Activated CD8-positive, alpha-beta memory T cell treated with anti-CD3 and anti-CD28 coated beads for 48 hours (primary cell): ENCODE results near the gene COA8.
A peak's percentile ranks its signal among the peaks of the same experiment; 100 is the strongest.
"Not testable (repeated sequence)": the region's sequence is repeated elsewhere in the genome, so short reads cannot be mapped to it uniquely, and the experiment has no call there.

Source experiments
- DNase-seq, 3 experiments: peaks; one replicate each; pipeline ENCODE4 v3.0.0-alpha.2; 2020; ENCODE audit warnings: low read depth in 2 of 3, low spot score in 2 of 3

The COA8 gene

DNA sequence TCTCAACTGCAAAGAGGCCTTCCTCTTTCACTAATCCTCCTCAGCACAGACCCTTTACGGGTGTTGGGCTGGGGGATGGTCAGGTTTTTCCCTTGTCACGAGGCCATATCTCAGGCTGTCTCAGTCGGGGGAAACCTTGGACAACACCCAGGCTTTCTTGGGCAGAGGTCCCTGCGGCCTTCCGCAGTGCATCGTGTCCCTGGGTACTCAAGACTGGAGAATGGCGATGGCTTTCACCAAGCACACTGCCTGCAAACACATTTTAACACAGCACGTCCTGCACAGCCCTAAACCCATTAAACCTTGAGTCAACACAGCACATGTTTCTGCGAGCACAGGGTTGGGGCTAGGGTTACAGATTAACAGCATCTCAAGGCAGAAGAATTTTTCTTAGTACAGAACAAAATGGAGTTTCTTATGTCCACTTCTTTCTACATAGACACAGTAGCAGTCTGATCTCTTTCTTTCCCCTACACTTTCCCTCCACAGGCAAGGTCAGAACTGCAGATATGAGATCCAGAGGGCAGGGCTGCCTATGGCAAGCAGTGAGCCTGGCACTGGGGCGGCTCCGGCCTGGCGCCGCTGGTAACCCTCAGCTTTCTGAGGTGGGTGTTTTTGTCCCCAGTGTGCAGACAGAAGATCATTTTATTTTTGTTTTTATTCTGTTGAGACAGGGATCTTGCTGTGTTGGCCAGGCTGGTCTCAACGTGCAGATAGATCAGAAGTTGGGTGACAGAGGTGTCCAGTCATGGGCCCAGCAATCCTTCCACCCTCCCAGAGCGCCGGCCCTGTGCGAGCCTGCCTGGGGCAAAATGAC lies 37.1 kb upstream of the COA8 start:
- not testable (repeated sequence) for DNase-seq

DNA sequence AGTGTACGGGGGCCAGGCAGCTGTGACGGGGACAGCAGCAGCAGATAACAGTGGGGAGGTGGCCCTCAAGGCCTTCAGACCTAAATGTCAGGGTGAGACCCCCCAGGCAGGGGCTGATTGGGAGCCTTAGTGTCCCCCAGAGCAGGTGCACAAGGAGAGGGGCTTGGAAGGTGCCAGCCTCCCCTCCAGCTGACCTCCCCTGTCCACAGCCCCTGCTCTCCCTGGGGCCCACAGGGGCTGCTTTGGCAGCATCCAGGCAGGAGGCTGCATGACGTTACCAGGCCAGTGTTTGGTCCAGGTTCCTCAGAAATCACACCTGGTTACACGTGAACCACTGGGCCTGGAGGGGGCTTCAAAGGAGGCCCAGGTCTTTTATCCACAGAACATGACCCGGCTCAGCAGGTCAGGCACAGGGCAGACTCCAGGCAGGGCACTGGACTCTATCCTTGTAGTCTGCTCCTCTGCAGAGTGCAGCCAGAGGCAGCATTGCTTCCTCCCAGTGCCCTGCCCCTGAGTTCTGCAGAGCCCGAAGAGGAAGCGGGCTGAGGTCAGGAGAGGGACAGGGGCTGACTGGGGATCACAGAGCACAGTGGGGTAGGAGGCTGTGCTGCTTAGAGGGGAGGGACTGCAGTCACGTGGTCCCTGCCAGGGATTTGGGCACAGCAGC lies 36.4 kb upstream of the COA8 start:
- no peak for DNase-seq

DNA sequence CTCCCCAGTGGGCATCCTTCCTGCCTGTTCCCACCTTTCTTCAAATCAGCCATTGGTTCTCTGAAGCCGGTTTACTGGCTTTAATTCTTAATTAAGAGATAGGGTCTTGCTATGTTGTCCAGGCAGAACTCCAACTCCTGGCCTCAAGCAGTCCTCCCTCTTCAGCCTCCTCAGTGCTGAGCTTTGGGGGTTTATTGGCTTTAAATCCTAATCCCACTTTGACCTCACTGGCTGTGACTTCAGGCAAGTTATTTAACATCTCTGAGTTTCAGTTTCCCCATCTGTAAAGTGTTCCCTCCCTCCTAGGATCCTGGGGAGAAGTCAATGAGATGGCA lies 35.9 kb upstream of the COA8 start:
- DNase-seq = no peak

DNA sequence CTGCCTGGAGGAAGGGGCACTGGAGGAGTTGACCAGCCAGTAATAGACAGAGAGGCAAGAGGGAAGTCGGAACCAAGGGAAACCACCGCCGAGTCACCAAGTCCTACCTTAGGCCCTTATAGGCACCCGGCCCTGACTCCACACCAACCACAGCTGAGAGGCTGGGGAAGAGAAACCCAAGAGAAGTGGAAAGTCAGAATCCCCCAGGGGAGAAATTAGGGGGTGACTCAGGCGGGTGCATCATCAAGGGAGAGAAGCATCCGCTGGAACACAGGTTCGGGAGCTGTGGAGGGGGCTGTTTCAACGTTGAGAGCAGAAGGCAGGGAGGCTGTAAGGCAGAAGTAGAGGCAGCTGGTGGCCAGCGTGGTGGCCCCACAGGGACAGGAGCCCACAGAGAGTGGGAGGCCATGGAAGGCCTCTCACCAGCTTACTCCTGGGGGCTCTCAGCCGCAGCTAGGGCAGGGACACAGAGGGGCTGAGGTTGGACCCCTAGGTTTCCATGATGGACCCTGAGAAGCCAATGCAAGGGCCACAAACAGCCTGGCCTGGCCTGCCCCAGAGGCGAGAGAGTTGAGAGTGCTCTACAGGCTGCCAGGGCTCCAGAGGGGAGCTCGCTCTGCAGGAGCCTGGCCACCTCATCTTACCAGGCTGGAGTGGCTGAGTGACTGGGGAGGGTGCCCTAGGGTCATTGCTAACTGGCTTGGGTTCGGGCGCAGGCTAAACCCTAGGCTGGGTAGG lies 35.2 kb upstream of the COA8 start:
- peak in 1 of 3 experiments; percentile 26 for DNase-seq

DNA sequence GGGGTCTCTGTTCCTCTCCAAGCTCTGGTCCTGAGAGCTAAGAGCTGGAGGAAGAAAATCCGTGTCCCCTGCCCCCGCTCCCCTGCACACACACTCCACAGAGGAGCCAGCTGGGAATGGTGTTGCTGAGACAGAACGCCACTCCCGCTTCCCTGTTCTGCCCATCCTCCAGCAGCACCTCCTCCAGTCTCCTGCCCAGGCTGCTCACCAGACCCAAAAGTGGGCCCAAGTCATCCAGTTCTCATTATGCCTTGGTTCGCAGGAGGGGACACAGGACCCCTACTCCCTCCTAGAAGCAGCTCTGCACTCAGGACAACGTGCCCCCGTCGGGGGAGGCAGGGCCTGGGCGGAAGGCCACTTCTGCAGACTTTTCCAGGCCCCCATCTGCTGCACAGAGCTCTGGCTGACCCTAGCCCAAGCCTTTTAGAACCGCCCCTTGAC lies 34.6 kb upstream of the COA8 start:
- DNase-seq = no peak

DNA sequence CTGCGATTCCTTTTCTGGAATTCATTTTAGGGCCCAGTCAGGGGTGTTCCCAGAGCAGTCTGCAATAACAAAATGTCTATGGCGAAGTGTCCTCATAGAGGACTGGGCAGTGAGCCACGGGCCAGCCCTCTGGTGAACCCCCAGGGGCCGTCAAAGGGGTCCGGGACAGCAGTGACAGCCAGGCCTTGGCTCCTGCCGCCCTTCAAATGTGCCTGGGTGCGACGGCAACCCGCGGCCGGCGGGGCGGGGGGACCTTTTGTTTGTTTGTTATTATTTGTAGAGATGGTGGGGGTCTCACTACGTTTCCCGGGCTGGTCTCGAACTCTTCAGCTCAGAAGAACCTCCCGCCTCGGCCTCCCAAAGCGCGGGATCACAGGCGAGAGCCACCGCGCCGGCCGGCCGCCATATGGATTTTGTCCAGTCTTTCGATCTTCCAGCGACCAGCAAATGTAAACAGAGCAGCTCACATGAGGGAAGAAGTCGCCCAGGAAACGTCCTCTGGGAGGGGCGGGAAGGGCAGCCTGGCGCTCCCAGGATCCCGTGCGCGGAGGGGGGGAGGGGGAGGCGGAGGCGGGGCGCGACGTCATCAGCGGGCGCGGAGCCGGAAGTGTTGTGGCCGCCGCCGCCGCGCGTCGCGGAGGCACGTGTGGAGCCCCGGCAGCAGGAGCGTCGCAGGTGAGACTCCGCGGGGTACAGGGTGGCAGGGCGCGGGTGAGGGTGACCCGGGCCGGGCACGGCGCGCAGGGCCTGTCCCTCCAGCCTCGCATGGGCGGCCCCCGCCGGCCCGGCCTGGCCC lies 34.0 kb upstream of the COA8 start, which contains the start of gene TRMT61A:
Gene TRMT61A (plus strand): TSS at position 610 of the 796 bp plus-strand sequence. CDS start 783 bp downstream, outside the sequence.
- DNase-seq = peak; percentile 50 to 67 (median 63)

DNA sequence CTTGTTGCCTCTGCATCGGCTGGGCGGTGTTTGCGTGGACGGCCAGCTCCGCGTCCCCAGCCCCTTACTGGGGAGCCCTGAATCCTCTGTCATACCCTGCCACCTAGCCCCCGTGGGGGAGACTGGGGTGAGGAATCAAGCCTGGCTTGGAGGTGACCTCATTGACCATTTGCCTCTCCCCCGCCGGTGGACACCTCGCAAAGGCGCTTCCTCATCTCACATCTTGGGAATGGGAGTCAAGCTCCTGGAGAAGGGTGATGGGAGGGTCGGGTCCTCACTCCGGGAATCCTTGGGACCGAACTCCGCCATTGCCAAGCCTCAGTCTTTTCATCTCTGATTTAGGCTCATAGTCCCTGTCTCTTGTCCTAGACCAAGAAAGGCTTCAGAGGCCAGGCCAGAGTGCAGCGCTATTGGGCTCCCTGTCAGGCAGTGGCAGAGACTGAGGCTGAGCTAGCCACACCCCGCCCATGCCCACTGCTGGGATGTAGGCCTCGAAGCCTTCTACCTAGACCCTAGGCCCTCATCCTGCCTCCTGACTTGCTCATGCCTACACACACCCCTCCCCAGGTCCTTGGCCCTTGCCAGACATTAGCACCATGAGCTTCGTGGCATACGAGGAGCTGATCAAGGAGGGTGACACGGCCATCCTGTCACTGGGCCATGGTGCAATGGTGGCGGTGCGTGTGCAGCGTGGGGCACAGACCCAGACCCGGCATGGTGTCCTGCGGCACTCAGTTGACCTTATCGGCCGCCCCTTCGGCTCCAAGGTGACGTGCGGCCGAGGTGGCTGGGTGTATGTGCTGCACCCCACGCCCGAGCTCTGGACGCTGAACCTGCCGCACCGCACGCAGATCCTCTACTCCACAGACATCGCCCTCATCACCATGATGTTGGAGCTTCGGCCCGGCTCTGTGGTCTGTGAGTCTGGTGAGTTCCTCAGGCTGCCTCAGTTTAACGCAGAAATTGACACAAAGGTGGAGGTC lies 33.1 kb upstream of the COA8 start:
- DNase-seq = no peak

DNA sequence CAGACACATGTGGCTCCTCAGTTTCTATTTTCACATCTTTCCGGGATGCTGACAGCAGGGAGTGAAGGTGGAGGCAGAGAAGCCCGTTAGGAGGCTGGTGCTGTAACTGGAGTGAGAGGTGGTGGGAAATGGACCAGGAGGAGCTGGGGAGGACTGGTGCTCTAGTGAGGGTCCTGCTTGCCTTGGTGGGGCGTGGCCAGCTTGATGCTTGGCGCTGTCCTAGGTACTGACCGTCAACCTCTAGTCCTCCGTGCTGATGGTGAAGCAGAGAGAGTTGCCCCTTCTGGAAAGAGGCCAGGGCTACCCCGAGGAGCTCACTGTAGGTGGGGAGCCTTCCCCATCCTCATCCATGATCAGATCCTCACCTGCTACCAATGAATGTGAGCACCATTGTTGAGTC lies 32.4 kb upstream of the COA8 start:
- no peak for DNase-seq

DNA sequence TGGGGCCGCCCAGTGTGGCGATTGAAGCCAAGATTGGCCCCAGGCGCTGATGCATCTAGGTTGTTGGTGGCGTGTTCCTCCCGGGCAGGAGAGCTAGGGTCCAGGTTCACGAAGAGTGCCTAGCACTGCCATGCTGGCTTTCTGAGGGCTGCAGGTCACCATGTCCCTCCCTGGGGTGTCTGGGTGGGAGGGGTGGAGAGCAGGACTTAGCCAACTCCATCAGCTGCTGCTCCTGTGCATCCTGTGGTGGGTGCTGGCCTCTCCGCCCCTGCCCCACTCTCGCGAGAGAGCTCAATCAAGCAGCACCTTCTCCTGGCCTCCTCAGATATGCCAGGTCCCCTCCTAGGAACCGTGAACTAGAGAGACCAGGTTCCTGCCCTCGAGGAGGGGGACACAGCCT lies 31.9 kb upstream of the COA8 start:
- no peak for DNase-seq

DNA sequence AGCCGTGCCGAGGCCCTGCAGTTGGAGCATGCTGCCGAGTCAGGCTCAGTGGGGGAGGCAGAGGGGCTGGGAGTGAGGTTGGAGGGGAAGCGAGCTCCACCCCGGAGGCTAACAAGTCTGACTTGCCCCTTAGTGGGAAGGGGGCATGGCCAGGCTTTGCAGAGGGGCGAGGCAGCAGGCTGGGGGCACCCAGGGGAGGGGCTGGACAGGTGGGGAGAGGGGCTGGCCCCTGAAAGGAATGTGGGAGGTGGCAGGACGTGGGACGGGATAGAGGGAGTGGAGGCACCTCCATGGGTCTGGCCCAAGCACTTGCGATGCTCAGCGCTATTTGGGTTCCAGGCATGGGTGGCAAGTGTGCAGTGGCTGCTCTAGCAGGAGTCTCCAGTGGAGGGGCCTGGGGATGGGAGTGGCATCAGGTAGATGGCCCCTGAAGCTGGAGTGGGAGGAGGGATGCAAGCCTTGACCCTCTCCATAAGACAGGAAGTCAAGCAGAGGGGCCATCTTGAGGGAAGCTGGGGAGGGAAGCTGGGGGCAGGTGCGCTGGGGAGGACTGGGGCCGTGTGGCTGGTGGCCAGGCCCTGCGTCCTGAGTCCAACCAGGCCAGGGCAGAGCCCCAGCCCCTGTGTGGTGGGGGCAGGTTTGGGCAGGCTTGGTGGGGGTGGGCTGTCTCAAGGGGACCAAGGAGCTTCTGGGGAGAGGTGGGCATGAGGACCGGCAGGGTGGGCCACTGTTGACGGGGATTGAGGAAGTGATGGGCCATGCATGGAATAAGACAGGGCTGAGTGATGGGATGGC lies 31.1 kb upstream of the COA8 start:
- no peak for DNase-seq

DNA sequence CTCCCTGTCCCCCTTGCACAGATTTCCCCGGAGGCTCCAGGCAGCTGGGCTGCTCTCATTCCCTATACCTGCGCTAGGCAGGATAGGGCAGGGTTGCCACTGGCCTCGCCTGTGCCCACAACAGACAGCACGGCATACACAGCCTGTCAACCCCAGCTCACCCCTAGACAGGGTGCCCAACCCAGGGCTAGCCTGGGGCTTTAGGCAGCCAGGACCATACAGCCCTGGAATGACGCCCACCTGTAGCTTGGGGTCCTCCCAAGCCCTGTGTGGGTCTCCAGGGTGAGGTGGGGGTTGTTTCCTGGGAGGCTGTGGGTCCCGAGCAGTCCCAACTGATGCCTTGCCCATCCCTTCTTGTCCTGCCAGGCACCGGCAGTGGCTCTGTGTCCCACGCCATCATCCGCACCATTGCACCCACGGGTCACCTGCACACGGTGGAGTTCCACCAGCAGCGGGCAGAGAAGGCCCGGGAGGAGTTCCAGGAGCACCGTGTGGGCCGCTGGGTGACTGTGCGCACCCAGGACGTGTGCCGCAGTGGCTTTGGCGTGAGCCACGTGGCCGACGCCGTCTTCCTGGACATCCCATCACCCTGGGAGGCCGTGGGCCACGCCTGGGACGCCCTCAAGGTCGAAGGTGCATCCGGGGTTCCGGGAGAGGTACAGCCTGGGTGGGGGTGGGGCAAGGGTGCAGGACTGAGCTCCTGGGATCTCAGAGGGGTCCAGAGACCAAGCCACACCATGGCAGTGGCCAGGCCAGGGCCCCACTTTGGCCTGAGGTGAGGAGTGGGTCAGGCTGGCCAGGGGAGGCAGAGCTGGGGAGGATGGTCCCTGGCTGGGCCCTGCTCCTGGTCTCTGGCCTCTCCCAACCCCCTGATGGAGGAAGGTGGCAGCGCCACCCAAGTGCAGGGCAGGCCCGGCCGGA lies 30.3 kb upstream of the COA8 start:
- no peak for DNase-seq

DNA sequence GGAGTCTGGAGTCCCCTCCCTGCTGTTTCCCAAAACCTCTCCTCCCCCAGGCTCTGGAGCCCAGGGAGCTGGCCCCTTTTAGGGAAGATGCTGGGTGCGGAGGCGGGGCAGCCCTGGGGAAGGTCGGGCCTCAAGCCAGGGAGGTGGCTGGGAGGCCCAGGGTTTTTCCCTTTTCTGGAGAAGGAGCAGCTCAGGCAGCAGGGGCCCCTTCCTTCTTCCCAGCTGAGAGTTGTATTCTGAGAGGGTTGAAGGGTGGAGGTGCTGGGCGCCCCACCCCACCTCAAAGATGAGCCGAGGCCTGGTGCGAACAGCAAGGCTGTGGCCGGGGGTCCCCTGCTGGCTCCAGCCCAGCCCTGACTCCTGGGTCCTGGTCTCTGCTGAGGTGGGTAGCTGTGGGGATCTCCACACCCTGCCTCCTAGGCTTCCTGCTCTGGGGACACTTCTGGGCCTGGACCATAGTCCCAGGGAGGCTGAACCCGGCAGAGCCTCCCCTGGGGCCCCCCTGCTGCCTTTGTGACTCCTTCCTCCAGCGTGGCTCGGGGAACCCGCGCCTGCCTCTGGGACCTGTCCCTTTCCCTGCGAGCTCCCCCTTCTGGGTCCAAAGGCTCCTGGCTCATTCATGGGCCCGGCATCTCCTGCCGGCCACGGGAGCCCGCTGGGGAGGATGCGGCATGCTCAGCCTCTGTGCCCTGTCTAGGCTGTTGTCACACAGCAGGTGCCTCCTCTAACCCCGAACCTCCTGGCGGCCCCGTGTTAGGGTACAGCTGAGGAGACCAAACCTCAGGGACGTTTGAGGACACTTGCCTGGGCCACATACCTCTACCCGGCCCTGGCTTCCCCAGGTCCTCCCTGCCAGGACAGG lies 29.4 kb upstream of the COA8 start:
- no peak for DNase-seq

DNA sequence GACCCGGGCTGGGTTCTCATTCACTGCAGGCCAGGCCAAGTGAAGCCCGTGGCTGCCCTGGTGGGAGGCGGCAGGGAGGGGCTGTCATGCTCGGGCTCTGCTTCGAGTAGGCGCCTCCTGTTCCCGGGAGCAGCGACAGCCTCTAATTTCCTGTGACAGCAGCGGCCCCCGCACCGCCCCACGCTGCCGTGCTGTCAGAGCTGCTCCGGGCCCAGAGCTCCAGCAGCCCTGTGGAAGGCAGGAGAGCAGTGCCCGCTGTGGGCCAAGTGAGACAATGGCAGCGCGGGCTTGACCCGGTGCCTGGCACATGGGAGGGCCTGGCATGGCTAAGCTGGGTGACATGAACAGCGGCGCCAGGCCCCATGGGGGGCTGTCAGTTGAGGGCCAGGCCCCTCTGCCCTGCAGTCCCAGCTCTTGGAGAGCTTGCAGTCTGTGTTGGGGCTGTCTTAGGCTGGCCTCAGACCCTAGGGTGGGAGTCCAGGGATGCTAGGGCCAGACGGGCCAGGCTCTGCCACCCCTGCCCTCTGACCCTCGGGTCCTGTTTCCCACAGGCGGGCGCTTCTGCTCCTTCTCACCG lies 28.7 kb upstream of the COA8 start:
- DNase-seq = no peak

DNA sequence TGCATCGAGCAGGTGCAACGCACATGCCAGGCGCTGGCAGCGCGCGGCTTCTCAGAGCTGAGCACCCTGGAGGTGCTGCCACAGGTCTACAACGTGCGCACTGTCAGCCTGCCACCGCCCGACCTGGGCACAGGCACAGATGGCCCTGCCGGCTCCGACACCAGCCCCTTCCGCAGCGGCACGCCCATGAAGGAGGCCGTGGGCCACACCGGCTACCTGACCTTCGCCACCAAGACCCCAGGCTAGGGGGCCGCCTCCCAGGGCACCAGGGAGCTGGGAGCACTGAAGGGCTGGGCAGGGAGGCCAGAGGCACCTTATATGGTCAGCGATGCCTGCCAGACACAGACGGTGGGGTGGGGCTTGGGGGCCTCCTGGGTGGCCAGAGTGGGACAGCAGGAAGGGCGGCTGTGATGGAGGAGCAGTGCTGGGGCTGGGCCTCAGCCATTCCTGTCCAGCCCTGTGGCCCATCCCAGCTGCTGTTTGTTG lies 28.1 kb upstream of the COA8 start:
- DNase-seq = no peak

DNA sequence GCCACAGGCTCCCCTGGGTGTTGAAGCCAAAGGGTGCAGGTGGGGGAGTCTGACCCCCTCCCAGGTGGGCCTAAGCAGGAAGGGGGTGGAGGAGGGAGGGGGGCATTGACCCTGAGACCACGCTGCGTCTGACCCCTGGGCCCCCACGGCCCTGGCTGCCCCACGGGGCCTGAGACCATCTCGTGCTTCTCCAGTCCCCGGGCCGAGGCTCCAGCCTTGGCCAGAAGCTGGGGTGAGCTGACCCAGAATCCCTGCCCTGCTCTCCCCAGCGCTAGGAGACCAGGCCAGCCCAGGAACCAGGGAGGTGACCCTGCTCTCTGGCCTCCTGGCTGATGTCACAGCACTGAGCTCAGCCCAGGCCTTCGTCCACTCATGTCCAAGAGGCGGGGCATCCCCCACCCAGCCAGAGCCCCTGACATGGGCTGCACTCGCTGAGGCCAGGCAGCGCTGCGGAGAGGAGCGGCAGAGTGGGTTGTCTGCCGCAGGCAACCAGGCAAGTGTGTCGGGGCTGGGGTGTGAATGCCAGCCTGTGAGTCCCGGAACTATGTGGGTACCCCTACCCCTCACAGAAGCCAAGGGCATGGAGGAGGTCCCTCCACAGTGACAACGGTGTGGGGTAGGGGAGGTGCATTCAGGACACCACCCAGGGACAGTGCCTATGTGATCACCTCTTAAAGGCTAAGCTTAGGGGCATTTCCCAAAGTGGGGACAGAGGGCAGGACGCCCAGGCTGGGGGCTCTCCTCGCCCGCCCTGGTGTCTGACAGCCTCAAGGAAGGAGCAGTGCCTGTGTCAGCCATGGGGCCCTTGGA lies 27.5 kb upstream of the COA8 start:
- DNase-seq = no peak
